Esophagus squamous epithelium (tissue), 5 donors: ENCODE results near the gene CHST7. TPM values are rescaled to one million over a fixed set of nuclear protein-coding genes. Genes with fewer than 3 reads are reported as not detected.
A peak's percentile ranks its signal among the peaks of the same experiment; 100 is the strongest.

ENCODE experiments used
- DNase-seq: peaks from one replicate; lab custom pipeline; 2025; lab: John Stamatoyannopoulos, UW
- H3K27ac ChIP-seq, 4 donors: fragments of 200-600 bp; sonication (generic); one replicate each; pipeline ENCODE4 v1.5.1; 2016 to 2019; ENCODE audit warnings: mild to moderate bottlenecking in 1 of 4
- H3K27me3 ChIP-seq, 4 donors: fragments of 200-600 bp; sonication (generic); 1 replicate in 3 of 4; 2 replicates in 1 of 4; pipeline versions ENCODE4 v1.5.1 to v1.6.0; 2017 to 2021; ENCODE audit warnings: antibody characterized with exemption in 1 of 4
- H3K36me3 ChIP-seq, 3 donors: fragments of 200-600 bp; sonication (generic); one replicate each; pipeline ENCODE4 v1.5.1; 2016 to 2019
- H3K4me1 ChIP-seq, 3 donors: fragments of 200-600 bp; sonication (generic); one replicate each; pipeline ENCODE4 v1.5.1; 2017 to 2019
- H3K4me3 ChIP-seq, 4 donors: fragments of 200-600 bp; sonication (generic); 1 replicate in 3 of 4; 2 replicates in 1 of 4; pipeline ENCODE4 v1.5.1; 2016 to 2019; ENCODE audit warnings: mild to moderate bottlenecking in 2 of 4, moderate library complexity in 1 of 4
- H3K9me3 ChIP-seq, 3 donors: fragments of 200-600 bp; sonication (generic); one replicate each; pipeline ENCODE4 v1.5.1; 2016 to 2019
- CTCF ChIP-seq, 6 experiments: fragments of 450-650 bp in 4 of 6; fragments of 200-600 bp in 2 of 6; sonication (generic) in 2 of 6; IDR thresholded peaks; one replicate each; pipeline ENCODE4 v1.5.1; 2016 to 2019; ENCODE audit warnings: antibody characterized with exemption in 6 of 6, mild to moderate bottlenecking in 4 of 6, moderate library complexity in 4 of 6
- POLR2A ChIP-seq, 4 donors: fragments of 450-650 bp; IDR thresholded peaks; one replicate each; pipeline ENCODE4 v1.6.1; 2017; ENCODE audit warnings: antibody characterized with exemption in 4 of 4, mild to moderate bottlenecking in 4 of 4, moderate library complexity in 3 of 4
- WGBS, 2 donors: methylation state at CpG; one replicate each; pipeline ENCODE4 v1.1.5; 2018; 5-methylcytosine and 5-hydroxymethylcytosine counted together
- intact Hi-C: fragments of 100-400 bp; cut with DNase I; formaldehyde crosslinking; loops from one replicate; pipeline ENCODE4 v1.15.0; 2022
- total RNA-seq, 4 donors: library from RNA; depleted of rRNA; stranded (reverse); fragments of >200 nt; gene quantifications; one replicate each; pipeline ENCODE4 v1.1.0, GENCODE V29; 2016
- donor health status: DM: yes; HTN: yes; CAD: no.

CHST7 gene
- total RNA-seq, 4 donors from 2014 or later, result 1.2 to 11.8 (median 3.9) TPM

- Histone ChIP-seq H3K27ac (no peak overlapping the region), H3K36me3 (no peaks in the 10 kb centered on the region), H3K4me1 (peaks cover 0 to 28% (median 0%) of the 10 kb centered on the region in 3 donors), H3K27me3 (no peaks in the 10 kb centered on the region), H3K4me3 (no peak overlapping the region), H3K9me3 (no peaks in the 10 kb centered on the region)
- 79 to 90% methylated on average over 4 to 9 of the region's 10 CpGs for WGBS, 2 donors
- no peak for DNase-seq
- intact Hi-C loops, result no loop called here
- TF ChIP-seq POLR2A (IDR thresholded peaks at IDR 0.05), result no peak
- no peak for TF ChIP-seq CTCF (IDR thresholded peaks at IDR 0.05)
Observed at GRCh38 chrX:46571423-46572339, 1.9 kb upstream of the CHST7 start.

- Histone ChIP-seq H3K4me3 (no peak overlapping the region), H3K27ac (peak overlapping the region in 1 of 4 donors; percentile 79), H3K4me1 (peaks cover 0 to 35% (median 0%) of the 10 kb centered on the region in 3 donors), H3K27me3 (no peaks in the 10 kb centered on the region), H3K36me3 (no peaks in the 10 kb centered on the region), H3K9me3 (no peaks in the 10 kb centered on the region)
- TF ChIP-seq POLR2A (IDR thresholded peaks at IDR 0.05) (no peak), CTCF (IDR thresholded peaks at IDR 0.05) (peak in 2 of 6 experiments; percentile 11 to 17)
- DNase-seq, result no peak
- 63 to 78% methylated on average over 5 of the region's 5 CpGs for WGBS, 2 donors
- intact Hi-C loops, result no loop called here
Observed at GRCh38 chrX:46572340-46572936, 1.1 kb upstream of the CHST7 start.

GRCh38 chrX:46573892-46574773 lies 568 bp downstream of the CHST7 start:
- TF ChIP-seq CTCF (IDR thresholded peaks at IDR 0.05), result no peak
- Histone ChIP-seq H3K27ac (peak overlapping the region; percentile 50 to 79 (median 63)), H3K27me3 (no peaks in the 10 kb centered on the region), H3K4me1 (peaks cover 0 to 41% (median 0%) of the 10 kb centered on the region in 3 donors), H3K4me3 (peak overlapping the region; percentile 40 to 68 (median 54)), H3K36me3 (no peaks in the 10 kb centered on the region), H3K9me3 (no peaks in the 10 kb centered on the region)
- intact Hi-C loops, result no loop called here
- WGBS, 2 donors, result 76% methylated on average over 50 of the region's 107 CpGs; no CpG with 5 or more reads in 1 of the 2 donors
- DNase-seq, result peak; percentile 12

- no CpG with 5 or more reads among the region's 90 CpGs for WGBS, 2 donors
- intact Hi-C loops, result no loop called here
- Histone ChIP-seq H3K9me3 (no peaks in the 10 kb centered on the region), H3K27me3 (no peaks in the 10 kb centered on the region), H3K36me3 (no peaks in the 10 kb centered on the region), H3K27ac (peak overlapping the region; percentile 14 to 79 (median 53)), H3K4me3 (peak overlapping the region; percentile 40 to 68 (median 54)), H3K4me1 (peaks cover 0 to 41% (median 0%) of the 10 kb centered on the region in 3 donors)
- DNase-seq, result no peak
- TF ChIP-seq CTCF (IDR thresholded peaks at IDR 0.05) (no peak), POLR2A (IDR thresholded peaks at IDR 0.05) (no peak)
Observed at GRCh38 chrX:46574774-46575381, 1.3 kb downstream of the CHST7 start.
